Transverse colon (tissue), 4 donors: ENCODE data around the gene MFN1.

Experiments used
- CTCF ChIP-seq, 5 experiments: fragments of 200-600 bp in 3 of 5; fragments of 450-650 bp in 2 of 5; sonication (generic) in 3 of 5; IDR thresholded peaks; 1 replicate in 2 of 5; 2 replicates in 3 of 5; pipeline ENCODE4 v1.5.1; 2016 to 2017; ENCODE audit warnings: antibody characterized with exemption in 5 of 5, inconsistent platforms in 3 of 5, mild to moderate bottlenecking in 2 of 5, moderate library complexity in 1 of 5
- EP300 ChIP-seq: sonication (generic); formaldehyde crosslinking; IDR thresholded peaks from one replicate; pipeline ENCODE4 v1.6.1; 2017; ENCODE audit warnings: antibody characterized with exemption, low read depth
- POLR2A ChIP-seq: fragments of 450-650 bp; IDR thresholded peaks from one replicate; pipeline ENCODE4 v1.6.1; 2016; ENCODE audit warnings: antibody characterized with exemption, mild to moderate bottlenecking, moderate library complexity
- POLR2AphosphoS5 ChIP-seq, 3 donors: sonication (generic); formaldehyde crosslinking; IDR thresholded peaks; one replicate each; pipeline ENCODE4 v1.6.1; 2016; ENCODE audit warnings: antibody characterized with exemption in 3 of 3

- TF ChIP-seq CTCF (IDR thresholded peaks at IDR 0.05) (no peak), POLR2A (no peak), EP300 (no peak), POLR2AphosphoS5 (IDR thresholded peaks at IDR 0.05) (no peak)
These were observed 67.9 kb downstream of the MFN1 start for GRCh38 chr3:179415377-179415776.
